ENCODE results near the gene CLCN7. TPM values are rescaled to one million over a fixed set of nuclear protein-coding genes. Genes with fewer than 3 reads are reported as not detected.

Gene CLCN7
- total and polyA plus RNA-seq, 8 donors = 8.7 to 489 (median 55.1) TPM

- intact Hi-C loops (cut with DNase I; ENCODE audit: low total_unique reads) = no loop called here
- WGBS, 5 donors = 86 to 94% (median 93%) methylated on average over 5 to 16 of the region's 16 CpGs
- no peaks in the 10 kb centered on the region for H3K4me1 ChIP-seq
- H3K36me3 ChIP-seq = peaks cover 61 to 96% (median 94%) of the 10 kb centered on the region in 4 donors
- no peak for DNase-seq
- no peak overlapping the region for H3K4me3 ChIP-seq
- no peaks in the 10 kb centered on the region for H3K9me3 ChIP-seq
- no peaks in the 10 kb centered on the region for H3K27me3 ChIP-seq
- TF ChIP-seq EP300 (IDR thresholded peaks at IDR 0.05) (no peak), POLR2AphosphoS5 (IDR thresholded peaks at IDR 0.05) (no peak), POLR2A (IDR thresholded peaks at IDR 0.05) (no peak), CTCF (IDR thresholded peaks at IDR 0.05) (no peak)
- no peak overlapping the region for H3K27ac ChIP-seq
These were observed 17.9 kb downstream of the CLCN7 start for GRCh38 chr16:1456951-1457350.

GRCh38 chr16:1455190-1456171 lies 19.3 kb downstream of the CLCN7 start:
- TF ChIP-seq POLR2A (IDR thresholded peaks at IDR 0.05) = no peak
- Histone ChIP-seq H3K36me3 (peaks cover 61 to 96% (median 94%) of the 10 kb centered on the region in 4 donors), H3K4me1 (no peaks in the 10 kb centered on the region), H3K9me3 (no peaks in the 10 kb centered on the region), H3K27me3 (no peaks in the 10 kb centered on the region), H3K4me3 (no peak overlapping the region), H3K27ac (no peak overlapping the region)
- no peak for DNase-seq
- 93 to 96% (median 94%) methylated on average over 23 to 41 of the region's 41 CpGs for WGBS, 5 donors
- intact Hi-C loops (cut with DNase I; ENCODE audit: low total_unique reads) = no loop called here

GRCh38 chr16:1454561-1454960 lies 20.3 kb downstream of the CLCN7 start:
- TF ChIP-seq CTCF (IDR thresholded peaks at IDR 0.05) (no peak), EP300 (IDR thresholded peaks at IDR 0.05) (no peak), POLR2AphosphoS5 (IDR thresholded peaks at IDR 0.05) (no peak), POLR2A (IDR thresholded peaks at IDR 0.05) (no peak)
- Histone ChIP-seq H3K4me3 (no peak overlapping the region), H3K4me1 (no peaks in the 10 kb centered on the region), H3K9me3 (no peaks in the 10 kb centered on the region), H3K27ac (no peak overlapping the region), H3K36me3 (peaks cover 65 to 97% (median 95%) of the 10 kb centered on the region in 4 donors), H3K27me3 (no peaks in the 10 kb centered on the region)
- no peak for DNase-seq
- WGBS, 5 donors = 90 to 96% (median 91%) methylated on average over 7 to 17 of the region's 17 CpGs
- intact Hi-C loops (cut with DNase I; ENCODE audit: low total_unique reads) = no loop called here

GRCh38 chr16:1453316-1453715 lies 21.5 kb downstream of the CLCN7 start:
- Histone ChIP-seq H3K9me3 (no peaks in the 10 kb centered on the region), H3K27me3 (no peaks in the 10 kb centered on the region), H3K4me1 (no peaks in the 10 kb centered on the region), H3K27ac (no peak overlapping the region), H3K4me3 (no peak overlapping the region), H3K36me3 (peaks cover 65 to 100% (median 100%) of the 10 kb centered on the region in 4 donors)
- TF ChIP-seq POLR2A (IDR thresholded peaks at IDR 0.05) = no peak
- TF ChIP-seq POLR2AphosphoS5 (IDR thresholded peaks at IDR 0.05) = no peak
- TF ChIP-seq CTCF (IDR thresholded peaks at IDR 0.05) = no peak
- TF ChIP-seq EP300 (IDR thresholded peaks at IDR 0.05) = no peak
- no peak for DNase-seq
- intact Hi-C loops (cut with DNase I; ENCODE audit: low total_unique reads) = no loop called here
- 83 to 97% (median 95%) methylated on average over 12 to 19 of the region's 19 CpGs for WGBS, 5 donors

GRCh38 chr16:1452530-1452929 lies 22.3 kb downstream of the CLCN7 start:
- no peak for TF ChIP-seq POLR2A (IDR thresholded peaks at IDR 0.05)
- no peak for TF ChIP-seq CTCF (IDR thresholded peaks at IDR 0.05)
- TF ChIP-seq EP300 (IDR thresholded peaks at IDR 0.05) = no peak
- TF ChIP-seq POLR2AphosphoS5 (IDR thresholded peaks at IDR 0.05) = no peak
- Histone ChIP-seq H3K27ac (no peak overlapping the region), H3K4me3 (no peak overlapping the region), H3K4me1 (no peaks in the 10 kb centered on the region), H3K36me3 (peaks cover 72 to 100% (median 100%) of the 10 kb centered on the region in 4 donors), H3K9me3 (no peaks in the 10 kb centered on the region), H3K27me3 (no peaks in the 10 kb centered on the region)
- 93 to 96% (median 95%) methylated on average over 19 to 20 of the region's 20 CpGs for WGBS, 5 donors
- intact Hi-C loops (cut with DNase I; ENCODE audit: low total_unique reads) = no loop called here
- no peak for DNase-seq

All from stomach (tissue), 9 donors.